Mucosa of gallbladder (tissue), 1 donor: ENCODE results near the gene EXD3. TPM values are rescaled to one million over a fixed set of nuclear protein-coding genes. Genes with fewer than 3 reads are reported as not detected.
"Not testable (repeated sequence)": the region's sequence is repeated elsewhere in the genome, so short reads cannot be mapped to it uniquely, and the experiment has no call there.

Source experiments
- DNase-seq: peaks from one replicate; pipeline ENCODE4 v3.0.0-alpha.2; 2020; ENCODE audit warnings: low spot score
- total RNA-seq: library from RNA; stranded (reverse); gene quantifications from one replicate; pipeline ENCODE4 v1.2.1, GENCODE V29; 2021
- donor health status: DM: no; HTN: no; CAD: no.

EXD3 gene
- total RNA-seq, 1 donor from 2014 or later, result 47.6 TPM

DNA sequence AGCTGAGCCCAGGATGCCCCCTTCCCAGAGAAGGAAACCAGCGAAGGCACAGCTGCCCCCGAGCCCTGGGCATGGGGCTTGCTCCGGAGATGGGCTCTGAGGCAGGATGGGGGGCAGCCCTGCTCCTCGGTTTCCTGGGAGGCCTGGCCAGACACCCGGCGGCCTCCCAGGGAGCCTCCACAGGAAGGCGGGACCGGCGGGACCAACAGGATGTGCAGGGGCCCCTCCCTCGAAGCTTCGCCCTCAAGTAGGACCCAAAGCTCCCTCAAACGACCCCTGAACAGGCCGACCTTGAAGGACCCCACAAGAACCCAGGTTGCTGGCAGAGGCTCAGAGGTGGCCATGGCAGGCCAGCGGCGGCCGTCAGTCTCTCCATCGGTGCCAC is 11.7 kb downstream of the EXD3 start:
- DNase-seq, result no peak

DNA sequence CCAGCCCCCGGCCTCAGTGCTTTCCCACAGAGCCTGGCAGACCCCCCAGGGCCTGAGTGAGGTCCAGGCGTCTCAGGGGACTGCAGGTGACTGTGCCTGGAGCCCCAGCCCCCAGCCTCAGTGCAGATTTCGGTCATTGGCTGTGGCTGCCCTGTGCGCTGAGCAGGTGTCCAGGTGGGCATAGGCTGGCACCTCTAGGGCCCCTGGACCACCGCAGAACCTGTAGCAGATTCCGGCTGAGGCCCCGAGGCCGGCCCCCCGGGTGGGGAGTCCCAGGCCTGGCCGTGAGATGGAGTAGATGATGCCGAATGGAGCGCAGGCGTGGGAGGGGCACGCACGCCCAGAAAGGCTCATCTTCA is 12.1 kb downstream of the EXD3 start:
- no peak for DNase-seq

DNA sequence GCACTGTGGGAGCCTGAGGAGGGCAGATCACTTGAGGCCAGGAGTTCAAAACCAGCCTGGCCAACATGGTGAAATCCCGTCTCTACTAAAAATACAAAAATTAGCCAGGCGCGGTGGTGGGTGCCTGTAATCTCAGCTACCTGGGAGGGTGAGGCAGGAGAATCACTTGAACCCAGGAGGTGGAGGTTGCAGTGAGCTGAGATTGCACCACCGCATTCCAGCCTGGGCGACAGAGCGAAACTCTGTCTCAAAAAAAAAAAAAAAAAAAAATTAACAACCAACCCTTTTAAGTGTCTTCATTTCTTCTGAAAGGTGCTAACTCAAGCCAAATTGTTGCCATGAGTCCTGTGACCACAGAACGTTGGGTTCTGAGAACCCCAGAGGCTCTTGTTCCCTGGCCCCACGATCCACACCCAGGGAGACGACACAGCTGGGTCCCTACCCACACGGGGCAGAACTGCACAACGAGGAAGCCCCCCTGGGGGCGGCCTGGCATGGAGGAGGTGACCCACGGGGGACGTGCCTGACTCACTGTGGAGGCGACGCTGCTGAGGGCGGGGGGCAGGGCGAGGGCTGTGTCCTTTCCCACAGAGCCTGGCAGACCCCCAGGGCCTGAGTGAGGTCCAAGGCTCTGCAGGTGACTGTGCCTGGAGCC is 12.6 kb downstream of the EXD3 start:
- not testable (repeated sequence) for DNase-seq

DNA sequence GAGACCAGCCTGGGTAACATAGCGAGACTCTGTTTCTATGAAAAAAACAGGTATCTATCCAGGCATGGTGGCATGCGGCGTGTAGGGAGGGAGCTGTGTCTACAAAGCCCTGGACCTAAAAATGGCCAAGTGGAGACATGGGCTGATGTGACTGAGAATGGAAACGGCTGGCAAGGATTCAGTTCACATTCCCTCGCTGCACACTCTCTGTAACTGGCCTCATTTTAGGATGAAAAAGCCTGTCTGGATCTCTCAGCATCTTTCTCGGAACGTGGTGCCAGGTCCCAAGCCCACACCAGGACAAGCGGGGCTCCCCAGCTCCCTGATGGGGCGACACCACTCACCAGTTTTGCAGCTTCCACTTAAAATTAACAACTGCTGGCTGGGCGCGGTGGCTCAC is 13.4 kb downstream of the EXD3 start:
- DNase-seq, result no peak

DNA sequence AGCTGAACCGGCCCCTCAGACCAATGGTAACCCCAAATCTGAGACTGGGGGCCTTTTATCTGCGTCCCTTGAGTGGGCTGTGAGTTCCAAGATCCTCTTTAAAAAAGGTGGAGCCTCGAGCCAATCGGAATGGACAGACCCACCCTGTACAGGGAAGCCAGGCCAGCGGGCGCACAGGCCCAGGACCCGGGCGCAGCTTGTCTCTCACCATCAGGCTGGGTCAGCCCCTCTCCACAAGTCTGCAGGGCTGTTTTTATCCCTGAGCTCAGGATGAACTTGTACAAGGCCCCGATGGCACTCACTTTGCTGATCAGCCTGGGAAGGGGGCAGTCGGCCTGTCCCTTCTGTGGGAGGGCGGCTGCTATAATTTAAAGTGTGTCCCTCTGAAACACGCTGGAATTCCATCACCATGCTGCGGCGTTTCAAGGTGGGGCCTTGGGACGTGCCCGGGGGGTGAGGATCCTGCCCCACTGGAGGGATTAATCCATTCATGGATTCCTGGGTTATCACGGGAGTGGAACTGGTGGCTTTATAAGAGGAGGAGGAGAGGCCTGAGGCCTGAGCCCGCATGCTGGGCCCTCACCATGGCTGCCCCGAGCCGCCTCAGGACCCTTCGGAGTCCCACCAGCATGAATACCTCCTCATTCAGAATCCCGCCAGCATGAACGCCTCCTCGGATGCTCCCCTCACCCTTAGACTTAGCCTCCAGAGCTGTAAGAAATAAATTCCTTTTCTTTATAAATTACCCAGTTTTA is 14.1 kb downstream of the EXD3 start:
- no peak for DNase-seq

DNA sequence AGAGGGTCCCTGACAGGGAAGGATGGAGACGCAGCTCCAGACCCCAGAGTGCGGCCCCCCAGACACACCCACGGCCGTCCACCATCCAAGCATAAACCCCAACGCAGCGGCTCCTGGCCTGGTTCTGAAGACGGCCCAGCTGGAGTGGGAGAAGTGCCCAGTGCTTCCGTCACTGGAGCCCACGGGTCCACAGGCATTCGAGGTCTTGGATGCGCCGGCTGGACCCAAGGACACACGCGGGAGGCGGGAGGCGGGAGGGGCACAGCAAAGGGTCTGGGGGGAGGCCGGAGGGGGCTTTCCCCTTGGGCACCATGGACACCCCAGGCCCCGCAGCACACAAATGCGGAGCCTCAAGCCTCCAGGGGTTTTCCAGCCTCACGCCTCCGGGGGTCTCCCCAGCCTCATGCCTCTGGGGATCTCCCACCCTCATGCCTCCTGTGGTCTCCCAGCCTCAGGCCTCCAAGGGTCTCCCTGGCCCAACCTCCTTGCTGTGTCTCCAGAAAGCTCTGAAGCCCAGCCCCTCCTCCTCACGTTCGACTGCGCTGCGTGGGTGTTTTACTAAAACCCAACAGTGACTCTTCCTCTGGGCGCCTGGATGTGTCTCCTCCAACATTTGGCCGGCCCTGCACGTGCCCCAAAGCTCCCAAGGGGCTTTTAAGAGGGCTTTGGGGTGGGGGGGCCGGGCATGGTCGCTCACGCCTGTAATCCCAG is 15.2 kb downstream of the EXD3 start:
- no peak for DNase-seq

DNA sequence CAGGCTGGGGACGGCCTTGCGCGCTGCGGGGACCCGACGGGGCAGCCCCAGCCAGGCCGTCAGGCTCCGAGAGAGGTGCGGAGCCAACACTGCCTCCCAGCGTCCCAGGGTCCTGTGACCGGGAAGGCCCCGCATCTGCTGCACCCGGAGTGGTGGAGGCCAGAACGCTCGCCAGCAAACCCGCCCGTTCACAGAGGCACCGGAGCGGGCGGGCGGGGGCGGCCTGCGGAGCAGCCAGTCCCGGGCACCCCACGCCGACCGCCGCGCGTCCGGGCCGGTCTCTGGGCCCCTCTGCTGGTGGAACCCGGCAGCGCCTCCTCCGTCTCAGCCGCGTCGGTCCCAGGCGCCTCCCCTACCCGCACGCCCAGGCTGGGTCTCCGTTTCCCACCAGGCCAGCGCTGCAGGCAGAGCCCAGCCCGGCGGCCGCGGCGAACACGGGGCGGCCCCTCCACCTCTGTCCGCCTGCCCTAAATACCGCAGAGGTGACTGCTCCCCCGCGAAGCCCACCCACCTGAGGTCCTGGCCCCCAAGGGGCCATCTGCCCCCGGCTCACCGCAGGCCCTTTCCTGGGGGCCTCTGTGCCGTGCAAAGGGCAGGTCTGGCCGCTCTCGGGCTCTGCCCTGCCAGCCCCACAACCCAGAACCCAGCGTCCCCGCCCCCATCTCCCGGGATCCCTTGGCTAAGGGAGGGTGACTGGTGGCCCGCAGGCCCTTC is 15.9 kb downstream of the EXD3 start:
- DNase-seq, result peak; percentile 62

DNA sequence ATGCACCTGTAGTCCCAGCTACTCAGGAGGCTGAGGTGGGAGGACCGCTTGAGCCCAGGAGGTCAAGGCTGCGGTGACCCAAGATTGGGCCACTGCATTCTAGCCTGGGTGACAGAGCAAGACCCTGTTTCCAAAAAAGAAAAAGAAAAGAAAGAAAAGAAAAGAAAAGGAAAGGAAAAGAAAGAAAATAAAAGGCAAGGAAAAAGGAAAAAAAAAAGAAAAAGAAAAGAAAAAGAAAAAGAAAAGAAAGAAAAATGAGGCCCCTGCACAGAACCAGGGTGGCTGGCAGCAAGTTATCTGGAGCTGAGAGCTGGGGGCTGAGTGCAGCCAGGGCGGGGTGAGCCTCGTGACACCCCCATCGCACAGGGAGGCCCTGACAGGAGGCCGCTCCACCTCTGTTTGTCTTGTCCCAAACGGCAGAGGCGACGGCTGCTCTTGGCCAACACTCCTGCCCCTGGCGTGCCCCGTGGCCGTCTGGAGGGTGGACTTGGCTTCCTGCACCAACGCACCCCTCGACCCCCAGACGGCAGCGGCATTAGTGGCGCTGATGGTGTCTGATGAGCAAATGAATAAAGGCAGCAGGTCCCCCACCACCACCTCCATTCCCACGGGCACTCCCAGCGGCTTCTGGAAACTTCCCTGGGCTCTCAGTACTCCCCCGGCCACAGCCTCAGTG is 16.7 kb downstream of the EXD3 start:
- no peak for DNase-seq

DNA sequence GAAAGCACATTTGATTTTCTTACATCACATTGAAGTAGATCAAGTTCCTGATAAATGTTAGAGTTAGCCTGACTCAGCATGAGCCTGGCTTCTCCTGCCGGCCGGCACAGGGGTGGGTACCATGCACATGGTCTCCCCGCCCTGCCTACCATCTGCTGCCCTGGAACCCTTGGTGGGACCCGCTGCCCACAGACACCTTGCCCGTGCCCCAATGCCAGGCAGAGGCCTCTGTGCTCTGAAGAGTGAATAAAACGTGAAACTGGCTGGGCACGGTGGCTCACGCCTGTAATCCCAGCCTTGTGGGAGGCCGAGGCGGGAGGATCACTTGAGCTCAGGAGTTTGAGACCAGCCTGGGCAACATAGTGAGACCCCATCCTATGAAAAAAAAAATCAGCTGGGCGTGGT is 17.3 kb downstream of the EXD3 start:
- DNase-seq, result no peak

DNA sequence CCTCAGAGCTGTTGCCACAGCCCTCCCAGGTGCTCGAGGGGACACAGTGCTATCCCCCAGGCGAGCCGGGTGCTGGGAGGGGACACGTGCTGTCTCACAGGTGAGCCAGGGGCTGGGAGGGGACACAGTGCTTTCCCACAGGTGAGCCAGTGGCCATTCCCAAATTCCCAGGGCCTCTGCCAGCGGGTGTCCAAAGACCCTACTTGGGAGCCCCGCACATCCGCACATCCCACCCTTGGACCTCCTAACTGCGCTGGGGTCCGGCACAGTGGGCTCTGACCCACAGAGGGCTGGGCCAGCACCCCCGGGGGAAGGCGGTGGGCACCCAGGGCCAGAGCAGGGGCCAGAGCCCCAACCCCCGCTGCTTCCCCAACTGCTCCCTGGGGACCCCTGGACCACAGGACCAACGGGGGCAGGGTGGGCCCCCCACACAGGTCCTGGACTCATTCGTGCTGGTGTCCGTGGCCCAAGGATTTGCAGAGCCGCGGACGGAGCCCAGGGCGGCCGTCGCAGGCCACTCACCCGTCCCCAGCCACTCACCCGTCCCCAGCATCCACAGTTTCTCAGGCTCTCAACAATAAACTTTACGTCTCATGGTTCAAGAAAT is 17.9 kb downstream of the EXD3 start:
- no peak for DNase-seq

DNA sequence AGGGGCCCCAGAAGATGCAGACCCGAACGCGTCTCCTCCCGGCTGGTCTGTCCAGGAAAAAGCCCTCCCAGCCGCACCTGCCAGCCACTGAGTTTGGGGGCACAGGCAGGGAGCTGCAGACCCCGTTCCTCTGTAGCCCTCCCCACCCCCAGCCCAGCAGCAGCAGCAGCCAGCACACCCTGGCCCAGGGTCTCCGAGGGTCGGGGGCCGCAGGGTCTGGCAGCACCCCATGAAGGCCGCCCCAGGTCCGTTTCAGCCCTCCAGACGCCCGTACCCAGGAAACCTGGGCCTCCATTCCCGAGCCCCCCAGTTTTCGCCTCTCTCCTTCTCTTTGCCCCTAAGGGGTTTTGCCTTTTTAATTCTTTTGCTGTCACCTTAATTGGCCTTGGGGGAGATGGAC is 19.7 kb downstream of the EXD3 start:
- DNase-seq, result no peak

DNA sequence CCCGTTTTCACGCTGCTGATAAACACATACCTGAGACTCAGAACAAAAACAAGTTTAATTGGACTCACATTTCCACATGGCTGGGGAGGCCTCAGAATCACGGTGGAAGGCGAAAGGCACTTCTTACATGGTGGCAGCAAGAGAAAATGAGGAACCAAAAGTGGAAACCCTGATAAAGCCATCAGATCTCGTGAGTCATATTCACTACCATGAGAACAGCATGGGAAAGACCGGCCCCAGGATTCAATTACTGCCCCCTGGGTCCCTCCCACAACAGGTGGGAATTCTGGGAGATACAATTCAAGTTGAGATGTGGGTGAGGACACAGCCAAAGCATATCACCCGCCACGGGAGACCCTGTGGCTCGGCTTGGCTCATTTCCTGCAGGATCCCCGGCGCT is 20.2 kb downstream of the EXD3 start:
- DNase-seq, result no peak

DNA sequence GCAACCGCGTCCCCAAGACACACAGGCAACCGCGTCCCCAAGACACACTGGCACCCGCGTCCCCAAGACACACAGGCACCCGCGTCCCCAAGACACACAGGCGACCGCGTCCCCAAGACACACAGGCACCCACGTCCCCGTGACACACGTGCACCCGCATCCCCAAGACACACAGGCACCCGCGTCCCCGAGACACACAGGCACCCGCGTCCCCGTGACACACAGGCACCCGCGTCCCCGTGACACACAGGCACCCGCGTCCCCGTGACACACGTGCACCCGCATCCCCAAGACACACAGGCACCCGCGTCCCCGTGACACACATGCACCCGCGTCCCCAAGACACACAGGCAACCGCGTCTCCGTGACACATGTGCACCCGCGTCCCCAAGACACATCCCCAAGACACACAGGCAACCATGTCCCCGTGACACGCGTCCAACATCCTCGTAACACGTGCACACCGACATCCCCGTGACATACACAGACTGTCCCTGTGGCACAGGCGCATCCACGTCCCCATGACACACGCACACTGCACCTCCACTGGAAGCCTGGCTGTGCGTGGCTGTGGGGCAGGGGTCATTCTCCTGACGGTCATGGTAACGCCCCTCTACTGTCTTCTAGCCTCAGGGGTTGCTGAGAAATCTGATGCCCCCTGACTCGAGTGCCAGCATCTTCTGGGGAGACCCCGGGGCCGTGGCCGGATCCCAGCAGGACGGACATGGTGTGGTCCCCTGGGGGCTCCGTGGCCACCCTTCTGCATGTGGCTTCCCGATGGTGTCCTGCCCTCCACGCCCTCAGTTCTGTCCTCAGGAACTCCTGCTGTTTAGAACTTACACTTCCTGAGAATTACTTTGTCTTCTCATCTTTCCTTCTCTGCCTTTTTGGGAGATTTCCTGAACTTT is 24.1 kb downstream of the EXD3 start:
- DNase-seq, result no peak

DNA sequence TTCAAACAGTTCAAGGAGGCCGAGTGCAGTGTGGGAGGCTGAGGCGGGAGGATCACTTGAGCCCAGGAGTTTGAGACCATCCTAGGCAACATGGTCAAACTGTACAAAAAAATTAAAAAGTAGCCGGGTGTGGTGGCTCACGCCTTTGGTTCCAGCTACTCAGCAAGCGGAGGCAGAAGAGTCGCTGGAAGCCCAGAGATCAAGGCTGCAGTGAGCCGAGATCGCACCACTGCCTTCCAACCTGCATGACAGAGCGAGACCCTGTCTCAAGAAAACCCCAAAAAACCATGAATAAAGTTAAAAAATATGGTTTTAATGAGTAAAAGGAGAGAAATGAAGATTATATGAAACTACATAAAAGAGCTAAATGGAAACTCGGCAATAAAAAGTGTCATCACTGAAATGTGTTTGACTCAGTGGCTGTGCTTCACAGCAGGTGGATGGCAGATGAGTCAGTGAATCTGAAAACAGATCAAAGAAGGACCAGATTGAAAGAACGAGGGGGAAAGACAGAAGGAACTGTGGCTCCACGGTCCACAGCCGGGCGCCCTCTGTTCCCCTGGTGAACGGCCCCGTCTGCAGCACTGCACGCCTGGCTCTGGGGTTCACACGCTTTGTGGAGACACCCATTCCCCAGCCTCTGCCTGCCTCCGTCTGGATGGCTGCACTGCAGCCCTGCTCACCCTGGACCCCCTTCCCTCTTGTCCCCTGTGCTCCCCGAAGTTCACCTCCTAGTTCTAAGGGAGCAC is 25.1 kb downstream of the EXD3 start:
- no peak for DNase-seq

DNA sequence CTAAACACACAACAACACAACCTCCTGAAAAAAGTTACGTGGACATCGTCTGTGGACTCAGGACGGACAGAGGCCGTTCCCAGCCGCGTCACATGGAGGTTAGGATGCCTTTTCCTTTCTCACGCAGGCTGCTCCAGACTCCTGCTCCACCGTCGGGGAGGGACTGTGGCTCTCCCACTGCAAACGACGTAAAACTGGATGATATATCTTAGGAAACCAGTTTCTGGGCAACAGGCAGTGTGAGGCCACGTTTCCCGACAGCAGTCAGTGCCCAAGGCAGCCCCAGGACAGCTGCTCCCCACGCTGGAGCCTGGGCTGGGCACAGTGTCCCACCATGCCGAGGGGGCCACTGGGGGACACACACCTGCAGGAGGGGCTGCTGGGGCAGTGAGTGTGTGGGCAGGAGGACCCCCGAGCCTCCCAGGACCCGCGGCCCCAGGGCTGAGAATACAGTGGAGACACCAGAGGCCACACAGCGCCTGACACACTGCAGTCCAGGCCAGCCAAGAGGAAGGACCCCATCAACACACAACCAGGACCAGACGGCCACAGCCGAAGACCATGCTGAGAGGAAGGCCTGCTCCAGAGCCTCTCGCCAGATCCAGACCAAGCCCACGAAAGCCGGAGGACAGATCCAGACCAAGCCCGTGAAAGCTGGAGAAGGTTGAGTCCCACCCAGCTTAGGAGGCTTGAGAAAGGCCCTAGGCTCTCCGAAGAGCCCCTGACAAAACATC is 26.2 kb downstream of the EXD3 start:
- DNase-seq, result no peak

DNA sequence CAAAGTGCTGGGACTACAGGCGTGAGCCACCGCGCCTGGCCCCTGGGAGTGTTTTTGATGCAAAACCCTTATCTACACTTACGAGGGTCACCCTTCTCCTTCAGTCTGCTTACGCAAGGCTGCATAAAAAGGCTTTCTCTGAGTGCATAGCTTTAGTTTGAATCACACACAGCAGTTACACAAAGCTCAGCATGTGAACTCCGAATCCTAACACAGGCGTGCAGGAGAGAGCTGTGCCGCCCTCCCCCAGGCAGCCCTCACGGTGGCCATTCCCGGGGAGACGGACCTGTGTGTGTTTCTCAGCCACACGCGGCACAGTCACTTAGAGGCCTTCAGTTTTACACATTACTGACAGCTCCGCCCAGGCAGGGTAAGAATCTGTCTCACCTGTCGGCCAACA is 26.7 kb downstream of the EXD3 start:
- DNase-seq, result no peak

DNA sequence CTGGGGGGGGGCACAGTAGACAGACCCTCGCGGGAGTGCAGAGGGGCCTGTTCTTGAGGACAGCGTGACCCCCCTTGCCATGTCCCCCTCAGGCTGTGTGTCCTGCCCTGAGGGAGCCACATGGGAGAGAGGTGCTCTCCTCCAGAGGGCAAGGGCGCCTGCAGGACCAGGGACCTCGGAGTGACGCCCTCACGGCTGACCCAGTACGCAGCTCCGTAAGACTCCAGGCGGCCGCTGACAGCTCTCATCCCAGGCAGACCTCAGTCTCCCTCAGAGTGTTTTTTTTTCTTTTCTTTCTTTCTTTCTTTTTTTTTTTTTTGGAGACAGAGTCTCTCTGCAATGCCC is 27.3 kb downstream of the EXD3 start:
- no peak for DNase-seq

DNA sequence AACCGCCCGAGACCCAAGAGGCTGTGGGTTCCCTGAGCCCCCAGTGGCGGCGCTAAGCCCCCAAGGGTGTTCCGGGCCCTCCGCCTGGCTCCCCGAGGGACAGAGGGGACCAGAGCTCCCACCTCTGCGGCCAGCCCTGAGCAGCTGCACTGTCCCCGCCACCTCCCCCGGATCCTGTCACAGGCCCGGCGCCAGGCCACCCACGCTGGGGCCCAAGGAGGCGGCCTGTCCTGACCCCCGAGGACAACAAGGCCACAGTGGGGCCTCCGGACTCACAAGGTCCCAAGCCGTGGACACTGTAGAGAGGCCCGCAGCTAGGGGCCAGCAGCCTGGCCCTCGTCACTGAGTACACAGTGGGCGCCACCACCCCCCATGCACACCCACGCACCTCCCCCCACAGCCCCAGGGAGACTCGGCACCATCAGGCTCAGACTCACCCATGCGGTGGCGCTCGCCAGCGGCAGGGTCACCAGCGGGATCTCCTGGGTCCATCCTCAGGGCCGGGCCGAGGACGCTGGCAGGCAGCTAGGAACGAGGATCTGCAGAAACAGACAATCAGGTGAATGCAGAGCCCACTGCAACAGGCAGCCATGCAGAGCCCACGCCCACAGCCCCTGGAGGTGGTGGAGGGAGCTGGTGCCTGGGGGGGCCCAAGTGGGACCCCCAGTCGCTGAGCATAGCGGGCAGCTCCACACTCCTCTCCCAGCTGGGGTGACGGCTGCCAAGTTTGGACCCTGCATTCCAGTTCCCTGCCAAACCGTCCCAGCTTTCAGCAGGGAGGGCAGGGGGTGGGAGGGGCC is 27.9 kb downstream of the EXD3 start:
- no peak for DNase-seq
